ENCODE measurements around the gene PSMD11. TPM values are rescaled to one million over a fixed set of nuclear protein-coding genes. Genes with fewer than 3 reads are reported as not detected.

PSMD11 gene
- total and polyA plus RNA-seq, 9 donors: 39.0 to 71.5 (median 59.6) TPM

DNA sequence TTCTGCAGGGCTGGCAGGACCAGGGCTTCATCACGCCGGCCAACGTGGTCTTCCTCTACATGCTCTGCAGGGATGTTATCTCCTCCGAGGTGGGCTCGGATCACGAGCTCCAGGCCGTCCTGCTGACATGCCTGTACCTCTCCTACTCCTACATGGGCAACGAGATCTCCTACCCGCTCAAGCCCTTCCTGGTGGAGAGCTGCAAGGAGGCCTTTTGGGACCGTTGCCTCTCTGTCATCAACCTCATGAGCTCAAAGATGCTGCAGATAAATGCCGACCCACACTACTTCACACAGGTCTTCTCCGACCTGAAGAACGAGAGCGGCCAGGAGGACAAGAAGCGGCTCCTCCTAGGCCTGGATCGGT is 43.9 kb downstream of the PSMD11 start:
- peak overlapping the region; percentile 41 for H3K4me3 ChIP-seq (ENCODE audit: low read length)
- WGBS (ENCODE audit: insufficient coverage): 81% methylated on average over 10 of the region's 16 CpGs
- H3K4me1 ChIP-seq (ENCODE audit: control insufficient read depth, insufficient read depth, low read length): peaks cover 57% of the 10 kb centered on the region
- H3K27ac ChIP-seq (ENCODE audit: low read length): no peak overlapping the region
- H3K36me3 ChIP-seq (ENCODE audit: control insufficient read depth, insufficient read depth, low read length): peaks cover 23% of the 10 kb centered on the region
- H3K9me3 ChIP-seq (replicated peaks; ENCODE audit: control insufficient read depth, low read depth, low read length): no peaks in the 10 kb centered on the region
- no peak for DNase-seq
- H3K27me3 ChIP-seq (ENCODE audit: control insufficient read depth, insufficient read depth, low read length): no peaks in the 10 kb centered on the region

DNA sequence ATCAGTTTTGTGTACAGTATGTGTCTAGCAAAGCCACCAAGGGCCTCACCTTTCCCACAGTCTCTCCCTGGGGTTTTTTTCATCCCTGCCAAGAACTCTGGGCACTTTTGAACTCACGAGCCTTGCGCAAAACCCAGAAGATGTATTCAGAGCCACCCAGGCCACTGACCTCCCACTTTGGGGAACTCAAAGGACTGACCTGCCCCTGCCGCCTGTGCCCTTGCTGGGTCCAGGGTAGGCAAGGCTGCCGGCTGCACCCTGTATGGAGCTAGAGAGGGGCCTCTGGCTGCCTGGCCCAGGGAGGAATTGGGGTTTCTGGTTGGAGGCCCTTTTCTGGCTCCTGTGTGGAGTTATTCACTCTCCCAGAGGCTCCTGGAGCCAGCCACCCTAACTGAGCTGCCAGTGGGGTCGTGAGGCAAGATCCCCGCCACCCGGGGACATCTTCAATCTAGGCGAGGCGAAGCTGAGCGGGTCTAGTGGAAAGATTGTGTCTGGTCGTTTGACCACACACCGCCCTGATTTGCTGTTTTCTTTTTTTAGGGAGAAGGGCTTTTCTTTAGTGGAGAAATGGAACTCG is 44.4 kb downstream of the PSMD11 start:
- Histone ChIP-seq H3K9me3 (replicated peaks; ENCODE audit: control insufficient read depth, low read depth, low read length) (no peaks in the 10 kb centered on the region), H3K27me3 (ENCODE audit: control insufficient read depth, insufficient read depth, low read length) (no peaks in the 10 kb centered on the region), H3K36me3 (ENCODE audit: control insufficient read depth, insufficient read depth, low read length) (peaks cover 23% of the 10 kb centered on the region), H3K4me1 (ENCODE audit: control insufficient read depth, insufficient read depth, low read length) (peaks cover 57% of the 10 kb centered on the region), H3K4me3 (ENCODE audit: low read length) (no peak overlapping the region), H3K27ac (ENCODE audit: low read length) (no peak overlapping the region)
- no peak for DNase-seq
- WGBS (ENCODE audit: insufficient coverage): 84% methylated on average over 9 of the region's 13 CpGs

DNA sequence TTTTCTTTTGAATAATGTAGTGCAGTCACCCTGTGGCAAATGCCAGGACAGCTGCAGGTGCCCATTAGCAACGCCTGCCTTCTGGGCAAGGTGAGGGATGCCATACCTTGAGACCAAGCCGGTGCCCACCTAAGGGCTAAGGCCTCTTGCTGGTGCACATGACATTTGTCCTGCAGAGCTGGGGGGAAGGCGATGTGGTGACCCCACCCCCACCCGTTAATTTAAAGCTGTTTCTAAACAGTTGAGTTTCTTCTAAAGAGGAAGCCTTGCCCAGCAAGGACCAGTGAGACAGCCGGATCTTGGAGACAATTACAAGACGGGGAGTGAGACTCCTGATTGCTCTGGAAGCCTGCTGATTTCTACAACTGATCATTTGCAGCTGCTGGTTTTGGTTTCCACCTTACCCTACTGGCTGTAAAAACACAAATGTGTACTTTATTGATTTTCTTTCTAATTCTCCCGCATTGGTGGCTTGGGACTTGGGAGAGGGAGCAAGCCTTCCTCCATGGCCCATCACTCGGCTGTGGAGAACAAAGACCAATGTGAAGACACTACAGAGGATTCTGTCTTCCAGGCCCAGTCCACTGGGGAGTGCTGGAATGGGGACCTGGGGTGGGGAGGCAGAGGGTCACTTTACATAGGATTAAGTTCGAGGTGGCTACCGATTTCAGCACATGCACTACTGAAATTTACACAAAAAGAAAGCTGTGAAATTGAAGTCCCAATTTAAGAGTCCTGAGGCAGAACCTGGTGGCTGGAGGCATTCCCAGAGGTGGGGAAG is 45.2 kb downstream of the PSMD11 start:
- WGBS (ENCODE audit: insufficient coverage): 71% methylated on average over 2 of the region's 10 CpGs
- H3K9me3 ChIP-seq (replicated peaks; ENCODE audit: control insufficient read depth, low read depth, low read length): no peaks in the 10 kb centered on the region
- H3K4me3 ChIP-seq (ENCODE audit: low read length): no peak overlapping the region
- H3K27me3 ChIP-seq (ENCODE audit: control insufficient read depth, insufficient read depth, low read length): no peaks in the 10 kb centered on the region
- no peak for DNase-seq
- H3K27ac ChIP-seq (ENCODE audit: low read length): no peak overlapping the region
- H3K4me1 ChIP-seq (ENCODE audit: control insufficient read depth, insufficient read depth, low read length): peaks cover 59% of the 10 kb centered on the region
- H3K36me3 ChIP-seq (ENCODE audit: control insufficient read depth, insufficient read depth, low read length): peaks cover 23% of the 10 kb centered on the region

DNA sequence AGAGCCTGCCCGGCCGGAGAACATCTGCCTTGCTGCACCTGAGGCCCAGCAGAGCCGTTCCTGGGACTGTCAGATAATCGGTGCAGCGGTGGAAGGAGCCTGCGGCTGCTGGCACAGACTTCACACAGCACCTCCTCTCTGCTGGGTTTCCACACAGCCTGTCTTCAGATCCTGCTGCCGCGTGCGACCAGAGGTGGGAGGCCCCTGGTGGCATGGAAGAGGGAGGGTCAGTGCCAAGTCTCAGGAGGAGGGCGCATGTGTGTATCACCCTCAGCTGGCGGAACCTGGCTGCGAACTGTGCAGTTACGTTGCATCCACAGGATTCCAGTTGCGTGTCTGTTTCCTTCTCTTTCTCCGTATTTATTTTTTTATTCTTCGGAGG is 45.8 kb downstream of the PSMD11 start:
- H3K36me3 ChIP-seq (ENCODE audit: control insufficient read depth, insufficient read depth, low read length): peaks cover 23% of the 10 kb centered on the region
- no peak for DNase-seq
- H3K4me1 ChIP-seq (ENCODE audit: control insufficient read depth, insufficient read depth, low read length): peaks cover 62% of the 10 kb centered on the region
- no peaks in the 10 kb centered on the region for H3K9me3 ChIP-seq (replicated peaks; ENCODE audit: control insufficient read depth, low read depth, low read length)
- no peak overlapping the region for H3K27ac ChIP-seq (ENCODE audit: low read length)
- no peak overlapping the region for H3K4me3 ChIP-seq (ENCODE audit: low read length)
- no peaks in the 10 kb centered on the region for H3K27me3 ChIP-seq (ENCODE audit: control insufficient read depth, insufficient read depth, low read length)
- 35% methylated on average over 9 of the region's 16 CpGs for WGBS (ENCODE audit: insufficient coverage)

DNA sequence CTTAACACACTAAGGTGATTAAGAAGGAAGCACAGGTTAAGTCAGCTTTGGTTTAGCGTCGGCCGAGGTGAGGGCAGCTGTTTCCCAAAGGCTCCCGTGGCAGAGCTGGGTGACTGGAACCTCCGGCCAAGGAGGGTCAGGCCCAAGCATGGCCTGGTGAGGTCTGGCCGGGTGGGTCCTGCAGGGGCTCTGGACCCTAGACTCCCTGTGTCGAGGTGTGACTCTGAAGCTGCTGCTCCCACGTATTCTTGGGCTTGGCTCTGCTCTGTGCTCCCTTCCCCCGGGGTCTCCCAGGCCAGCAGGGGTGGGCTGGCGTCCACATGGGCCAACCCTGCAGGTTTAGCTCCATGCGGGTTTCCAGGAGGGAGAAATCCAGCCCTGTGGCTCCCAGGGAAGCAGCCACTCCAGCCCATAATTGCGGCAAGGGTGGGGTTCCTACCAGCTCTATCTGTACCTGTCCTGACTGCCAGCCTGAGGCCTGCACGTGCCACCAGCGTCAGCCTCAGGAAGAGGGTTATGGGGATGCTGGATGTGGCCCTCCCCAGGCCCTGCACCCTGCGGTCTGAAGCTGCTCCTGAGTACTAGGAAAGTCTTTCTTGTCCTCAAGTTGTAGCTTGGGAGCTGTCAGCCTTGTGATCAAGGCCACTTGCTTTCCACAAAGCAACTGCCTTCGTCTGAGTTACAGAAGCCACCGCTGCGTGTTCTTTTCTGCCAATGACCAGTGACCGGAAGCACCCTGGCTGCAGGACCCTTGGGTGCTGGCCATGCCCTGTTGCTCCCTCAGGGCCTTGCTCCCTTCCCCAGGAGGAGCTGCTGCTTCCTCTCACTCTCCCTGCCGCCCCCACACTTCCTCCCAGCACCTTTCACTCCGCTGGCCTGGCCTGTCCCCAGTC is 47.3 kb downstream of the PSMD11 start:
- H3K4me1 ChIP-seq (ENCODE audit: control insufficient read depth, insufficient read depth, low read length): peaks cover 67% of the 10 kb centered on the region
- 76% methylated on average over 21 of the region's 21 CpGs for WGBS (ENCODE audit: insufficient coverage)
- no peak for DNase-seq
- peaks cover 23% of the 10 kb centered on the region for H3K36me3 ChIP-seq (ENCODE audit: control insufficient read depth, insufficient read depth, low read length)
- H3K27me3 ChIP-seq (ENCODE audit: control insufficient read depth, insufficient read depth, low read length): no peaks in the 10 kb centered on the region
- no peak overlapping the region for H3K4me3 ChIP-seq (ENCODE audit: low read length)
- H3K9me3 ChIP-seq (replicated peaks; ENCODE audit: control insufficient read depth, low read depth, low read length): no peaks in the 10 kb centered on the region
- no peak overlapping the region for H3K27ac ChIP-seq (ENCODE audit: low read length)

DNA sequence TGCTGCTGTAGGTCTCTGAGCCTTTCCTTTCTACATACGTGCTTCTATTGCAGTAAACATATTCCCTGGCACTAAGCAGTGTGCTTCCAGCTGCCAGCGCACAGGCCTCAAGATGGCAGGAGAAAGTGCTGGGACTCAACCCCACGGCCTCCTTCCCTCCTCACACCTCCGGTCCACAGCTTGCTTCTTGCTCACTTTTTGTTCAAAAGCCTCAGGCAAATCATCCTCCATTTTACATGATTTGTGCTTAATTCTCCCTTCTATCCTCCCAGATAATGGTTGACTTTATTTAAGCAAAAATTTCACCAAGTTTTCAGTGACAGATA is 47.9 kb downstream of the PSMD11 start:
- H3K4me1 ChIP-seq (ENCODE audit: control insufficient read depth, insufficient read depth, low read length): peaks cover 73% of the 10 kb centered on the region

DNA sequence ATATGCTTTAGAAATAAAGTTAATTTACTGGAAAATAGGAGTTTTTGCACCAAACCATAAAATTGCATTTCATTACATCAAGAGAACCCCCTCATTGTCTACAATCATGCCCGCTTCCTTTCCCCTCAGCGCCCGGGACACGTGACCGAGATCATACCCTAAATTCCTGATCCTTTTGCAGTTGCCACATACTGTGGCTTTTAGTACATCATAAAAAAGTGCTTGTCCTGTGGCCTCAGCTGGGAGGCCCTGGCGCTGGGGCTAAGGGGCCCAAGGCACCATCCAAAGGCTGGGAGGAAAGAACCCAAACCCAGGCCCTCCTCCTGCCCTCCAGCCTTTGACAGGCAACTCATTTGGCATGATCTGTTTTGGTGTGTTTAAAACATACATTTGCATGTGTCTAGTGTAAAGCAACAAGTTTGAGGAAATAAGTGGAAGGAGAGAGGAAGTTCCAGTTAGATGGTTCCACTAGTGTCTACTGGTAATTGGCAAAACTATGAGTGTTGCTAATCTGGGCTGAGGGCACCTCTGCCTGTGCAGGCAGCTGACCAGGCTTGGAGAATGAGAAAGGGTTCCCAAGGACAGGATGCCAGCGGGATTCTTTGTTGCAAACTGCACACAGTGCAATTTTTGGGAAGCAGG is 48.5 kb downstream of the PSMD11 start:
- Histone ChIP-seq H3K9me3 (replicated peaks; ENCODE audit: control insufficient read depth, low read depth, low read length) (no peaks in the 10 kb centered on the region), H3K4me3 (ENCODE audit: low read length) (no peak overlapping the region), H3K27me3 (ENCODE audit: control insufficient read depth, insufficient read depth, low read length) (no peaks in the 10 kb centered on the region), H3K4me1 (ENCODE audit: control insufficient read depth, insufficient read depth, low read length) (peaks cover 75% of the 10 kb centered on the region), H3K36me3 (ENCODE audit: control insufficient read depth, insufficient read depth, low read length) (peaks cover 22% of the 10 kb centered on the region), H3K27ac (ENCODE audit: low read length) (no peak overlapping the region)
- 90% methylated on average over 4 of the region's 7 CpGs for WGBS (ENCODE audit: insufficient coverage)
- no peak for DNase-seq

More for the DNA sequence above, 47.9 kb downstream of the PSMD11 start:
- no peak overlapping the region for H3K4me3 ChIP-seq (ENCODE audit: low read length)
- H3K27ac ChIP-seq (ENCODE audit: low read length): no peak overlapping the region
- peaks cover 23% of the 10 kb centered on the region for H3K36me3 ChIP-seq (ENCODE audit: control insufficient read depth, insufficient read depth, low read length)
- H3K9me3 ChIP-seq (replicated peaks; ENCODE audit: control insufficient read depth, low read depth, low read length): no peaks in the 10 kb centered on the region
- DNase-seq: no peak
- H3K27me3 ChIP-seq (ENCODE audit: control insufficient read depth, insufficient read depth, low read length): no peaks in the 10 kb centered on the region
- 64% methylated on average over 3 of the region's 4 CpGs for WGBS (ENCODE audit: insufficient coverage)

DNA sequence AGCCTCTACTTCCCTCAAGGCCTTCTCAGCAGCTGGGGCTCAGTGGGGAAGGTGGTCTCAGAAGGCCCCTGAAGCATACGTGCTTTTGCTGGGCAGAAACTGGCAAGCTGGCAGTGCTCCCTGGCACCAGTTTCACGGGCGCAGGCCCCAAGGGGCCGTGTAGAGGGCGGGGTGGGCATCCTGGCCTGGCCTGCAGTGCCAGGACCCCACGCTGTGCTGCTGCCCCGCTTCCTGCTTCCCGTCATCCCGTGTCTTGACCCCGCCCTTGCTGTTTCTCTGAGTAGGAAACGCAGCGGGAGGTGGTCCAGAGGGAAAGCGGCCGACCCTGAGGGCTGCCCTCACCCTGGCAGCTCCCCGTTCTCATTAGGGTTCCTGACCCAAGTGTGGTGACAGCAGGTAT is 49.3 kb downstream of the PSMD11 start:
- no peak for DNase-seq
- H3K36me3 ChIP-seq (ENCODE audit: control insufficient read depth, insufficient read depth, low read length): peaks cover 14% of the 10 kb centered on the region
- H3K4me3 ChIP-seq (ENCODE audit: low read length): no peak overlapping the region
- H3K4me1 ChIP-seq (ENCODE audit: control insufficient read depth, insufficient read depth, low read length): peaks cover 75% of the 10 kb centered on the region
- no peaks in the 10 kb centered on the region for H3K9me3 ChIP-seq (replicated peaks; ENCODE audit: control insufficient read depth, low read depth, low read length)
- no peaks in the 10 kb centered on the region for H3K27me3 ChIP-seq (ENCODE audit: control insufficient read depth, insufficient read depth, low read length)
- 73% methylated on average over 15 of the region's 15 CpGs for WGBS (ENCODE audit: insufficient coverage)
- no peak overlapping the region for H3K27ac ChIP-seq (ENCODE audit: low read length)

DNA sequence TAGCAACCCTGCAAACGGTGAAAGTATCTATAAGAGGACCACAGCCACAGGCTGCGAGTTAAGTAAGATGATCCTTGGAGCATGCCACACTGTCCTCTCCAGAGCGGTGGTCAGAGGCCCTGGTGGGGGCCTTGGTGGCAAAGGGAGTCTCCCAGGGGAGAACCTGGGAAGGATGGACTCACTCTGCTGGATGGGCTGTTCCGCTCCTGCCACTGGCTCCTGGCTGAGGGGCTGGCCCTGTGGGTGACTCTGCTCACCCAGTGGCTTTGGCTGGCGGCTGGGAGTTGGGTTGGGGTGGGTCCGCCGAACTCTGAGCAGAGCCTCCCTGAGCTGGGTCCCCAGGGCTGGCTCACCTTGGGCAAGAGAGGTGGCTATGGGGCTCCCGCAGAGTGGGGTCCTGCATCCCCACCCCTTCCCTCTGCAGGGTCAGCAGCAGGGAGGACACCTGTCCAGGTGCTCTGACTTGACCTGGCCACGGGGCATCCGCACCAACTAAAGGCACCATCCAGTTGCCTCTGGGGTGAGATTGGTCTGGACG is 49.7 kb downstream of the PSMD11 start:
- Histone ChIP-seq H3K27me3 (ENCODE audit: control insufficient read depth, insufficient read depth, low read length) (no peaks in the 10 kb centered on the region), H3K27ac (ENCODE audit: low read length) (no peak overlapping the region), H3K9me3 (replicated peaks; ENCODE audit: control insufficient read depth, low read depth, low read length) (no peaks in the 10 kb centered on the region), H3K4me1 (ENCODE audit: control insufficient read depth, insufficient read depth, low read length) (peaks cover 71% of the 10 kb centered on the region), H3K36me3 (ENCODE audit: control insufficient read depth, insufficient read depth, low read length) (peaks cover 9% of the 10 kb centered on the region), H3K4me3 (ENCODE audit: low read length) (no peak overlapping the region)
- DNase-seq: no peak
- WGBS (ENCODE audit: insufficient coverage): 85% methylated on average over 9 of the region's 11 CpGs
